HEK293 (cell line): Measurements from ENCODE around the gene GANAB.

Experiments
- CTCF ChIA-PET: fragments of 350-600 bp; formaldehyde crosslinking; extraction: SDS; loops from one replicate; lab custom pipeline; 2021; ENCODE audit warnings: antibody characterized with exemption; lab: Yijun Ruan, JAX
- POLR2A ChIA-PET: fragments of 300-600 bp; formaldehyde crosslinking; extraction: SDS; loops from one replicate; lab custom pipeline; 2020; ENCODE audit warnings: antibody characterized with exemption, inconsistent platforms; lab: Yijun Ruan, JAX
- H3K27ac ChIP-seq: fragments of 200-500 bp; sonication (Bioruptor generic); 2 replicates; pipeline ENCODE4 v1.5.1; 2014; ENCODE audit warnings: low read depth, low read length, control low read depth, inconsistent platforms; ENCODE audit errors: extremely low read depth
- H3K36me3 ChIP-seq, 2 experiments: fragments of 200-500 bp in 1 of 2; sonication (Bioruptor generic) in 1 of 2; 1 replicate in 1 of 2; 2 replicates in 1 of 2; pipeline ENCODE4 v1.5.1; 2014 to 2017; ENCODE audit warnings: inconsistent platforms in 2 of 2, low read length in 2 of 2; ENCODE audit not compliant: control insufficient read depth in 2 of 2, insufficient read depth in 1 of 2
- H3K4me1 ChIP-seq: fragments of 200-500 bp; sonication (Bioruptor generic); 2 replicates; pipeline ENCODE4 v1.5.1; 2014; ENCODE audit warnings: mild to moderate bottlenecking, low read length, inconsistent platforms; ENCODE audit not compliant: control insufficient read depth, insufficient read depth
- H3K4me3 ChIP-seq: 2 replicates; pipeline ENCODE4 v1.5.1; 2011; ENCODE audit warnings: low read depth, mild to moderate bottlenecking, control low read depth, low read length, moderate library complexity
- H3K9me3 ChIP-seq: fragments of 200-500 bp; sonication (Bioruptor generic); 2 replicates; pipeline ENCODE4 v1.5.1; 2014; ENCODE audit warnings: low read depth, low read length, inconsistent platforms; ENCODE audit not compliant: control insufficient read depth, insufficient read depth
- GLIS2 ChIP-seq: fragments of 450-650 bp; formaldehyde crosslinking; IDR thresholded peaks from 2 replicates; pipeline ENCODE4 v1.5.1; 2016; ENCODE audit warnings: missing biosample characterization, missing genetic modification characterization
- KLF7 ChIP-seq: fragments of 450-650 bp; formaldehyde crosslinking; IDR thresholded peaks from 2 replicates; pipeline ENCODE4 v1.5.1; 2016; ENCODE audit warnings: missing biosample characterization, missing genetic modification characterization, borderline replicate concordance
- OVOL3 ChIP-seq: fragments of 450-650 bp; formaldehyde crosslinking; IDR thresholded peaks from 2 replicates; pipeline ENCODE4 v1.5.1; 2016; ENCODE audit warnings: missing biosample characterization, missing genetic modification characterization
- TCF7L2 ChIP-seq: IDR thresholded peaks from 2 replicates; pipeline ENCODE4 v1.6.1; 2011; ENCODE audit warnings: low read depth, mild to moderate bottlenecking, inconsistent platforms, low read length, moderate library complexity, borderline replicate concordance
- ZNF138 ChIP-seq: fragments of 450-650 bp; formaldehyde crosslinking; IDR thresholded peaks from 2 replicates; pipeline ENCODE4 v1.5.1; 2016; ENCODE audit warnings: missing biosample characterization, missing genetic modification characterization, borderline replicate concordance
- ZNF169 ChIP-seq: fragments of 450-650 bp; formaldehyde crosslinking; IDR thresholded peaks from 2 replicates; pipeline ENCODE4 v1.5.1; 2016; ENCODE audit warnings: missing biosample characterization, missing genetic modification characterization
- ZNF23 ChIP-seq: fragments of 450-650 bp; formaldehyde crosslinking; IDR thresholded peaks from 2 replicates; pipeline ENCODE4 v1.5.1; 2016; ENCODE audit warnings: missing biosample characterization, missing genetic modification characterization, borderline replicate concordance
- ZNF324 ChIP-seq: fragments of 450-650 bp; formaldehyde crosslinking; IDR thresholded peaks from 2 replicates; pipeline ENCODE4 v1.5.1; 2016; ENCODE audit warnings: missing biosample characterization, missing genetic modification characterization
- ZNF341 ChIP-seq: fragments of 450-650 bp; formaldehyde crosslinking; IDR thresholded peaks from 2 replicates; pipeline ENCODE4; 2016; ENCODE audit warnings: low read depth, missing biosample characterization, missing genetic modification characterization
- ZNF473 ChIP-seq: fragments of 450-650 bp; formaldehyde crosslinking; IDR thresholded peaks from 2 replicates; pipeline ENCODE4 v1.5.1; 2017; ENCODE audit warnings: missing biosample characterization, missing genetic modification characterization
- ZNF521 ChIP-seq: fragments of 450-650 bp; formaldehyde crosslinking; IDR thresholded peaks from 2 replicates; pipeline ENCODE4 v1.5.1; 2017; ENCODE audit warnings: missing biosample characterization, mild to moderate bottlenecking, missing genetic modification characterization
- ZNF558 ChIP-seq: fragments of 450-650 bp; formaldehyde crosslinking; IDR thresholded peaks from 2 replicates; pipeline ENCODE4 v1.5.1; 2016; ENCODE audit warnings: missing biosample characterization, missing genetic modification characterization
- ZNF610 ChIP-seq: fragments of 450-650 bp; formaldehyde crosslinking; IDR thresholded peaks from 2 replicates; pipeline ENCODE4 v1.5.1; 2016; ENCODE audit warnings: missing biosample characterization, missing genetic modification characterization, borderline replicate concordance
- ZNF660 ChIP-seq: fragments of 450-650 bp; IDR thresholded peaks from 2 replicates; pipeline ENCODE4 v1.5.1; 2018; ENCODE audit warnings: missing biosample characterization, mild to moderate bottlenecking, missing genetic modification characterization
- ZNF768 ChIP-seq: fragments of 450-650 bp; formaldehyde crosslinking; IDR thresholded peaks from 2 replicates; pipeline ENCODE4 v1.5.1; 2018; ENCODE audit warnings: missing biosample characterization, mild to moderate bottlenecking, missing genetic modification characterization
- ZXDB ChIP-seq: fragments of 450-650 bp; formaldehyde crosslinking; IDR thresholded peaks from 2 replicates; pipeline ENCODE4 v1.5.1; 2016; ENCODE audit warnings: missing biosample characterization, missing genetic modification characterization
- TF ChIP-seq, protein P1 (sequence below): fragments of 450-650 bp; formaldehyde crosslinking; IDR thresholded peaks from 2 replicates; pipeline ENCODE4 v1.5.1; 2016; ENCODE audit warnings: missing biosample characterization, missing genetic modification characterization
- TF ChIP-seq, protein P2 (sequence below): fragments of 450-650 bp; formaldehyde crosslinking; IDR thresholded peaks from 2 replicates; pipeline ENCODE4 v1.5.1; 2016; ENCODE audit warnings: missing biosample characterization, missing genetic modification characterization
- TF ChIP-seq, protein P3 (sequence below): fragments of 450-650 bp; formaldehyde crosslinking; IDR thresholded peaks from 2 replicates; pipeline ENCODE4 v1.5.1; 2016; ENCODE audit warnings: missing biosample characterization, missing genetic modification characterization

GANAB gene

DNA sequence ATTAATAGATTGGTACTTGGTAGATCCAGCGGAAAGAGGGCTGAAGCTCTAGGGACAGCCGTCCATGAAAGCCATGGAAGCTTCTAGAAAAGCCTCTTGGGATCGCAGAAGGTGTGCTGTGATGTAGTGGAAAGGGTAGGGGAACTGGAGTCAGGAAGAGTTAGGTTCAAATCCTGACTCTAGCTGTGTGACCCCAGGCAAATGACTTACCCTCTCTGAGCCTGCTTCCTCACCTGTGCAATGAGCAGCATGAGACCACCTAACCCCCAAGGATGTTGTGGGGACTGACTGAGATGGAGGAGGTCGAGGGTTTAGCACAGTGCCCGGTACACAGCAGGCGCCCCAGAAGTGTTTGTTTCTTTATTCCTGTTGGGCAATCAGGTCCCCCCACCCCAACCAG, 36.0 kb downstream of the GANAB start:
- H3K9me3 ChIP-seq: no peaks in the 10 kb centered on the region
- peaks cover 0 to 48% of the 10 kb centered on the region in 2 experiments; a peak in 1 of 3 replicates for H3K36me3 ChIP-seq
- no peak overlapping the region for H3K27ac ChIP-seq
- POLR2A ChIA-PET: interaction anchor here (0.7 to 4.1 kb wide), 5 partner anchors 9 to 37 kb away, joined by 3 to 31 read pairs (median 13); partner anchors contain the start of genes B3GAT3, EEF1G, MTA2 and TUT1
- no peaks in the 10 kb centered on the region for H3K4me1 ChIP-seq
- TF ChIP-seq ZNF660 (tag by site-specific recombination) (no peak), ZNF768 (tag by site-specific recombination) (peak; percentile 82; the same call in 1 of the 2 replicates)
- no peak overlapping the region for H3K4me3 ChIP-seq
- CTCF ChIA-PET: interaction anchor here (0.6 to 3.2 kb wide), 5 partner anchors 11 to 216 kb away, joined by 3 to 19 read pairs (median 4); partner anchors contain the start of genes B3GAT3 and TUT1

DNA sequence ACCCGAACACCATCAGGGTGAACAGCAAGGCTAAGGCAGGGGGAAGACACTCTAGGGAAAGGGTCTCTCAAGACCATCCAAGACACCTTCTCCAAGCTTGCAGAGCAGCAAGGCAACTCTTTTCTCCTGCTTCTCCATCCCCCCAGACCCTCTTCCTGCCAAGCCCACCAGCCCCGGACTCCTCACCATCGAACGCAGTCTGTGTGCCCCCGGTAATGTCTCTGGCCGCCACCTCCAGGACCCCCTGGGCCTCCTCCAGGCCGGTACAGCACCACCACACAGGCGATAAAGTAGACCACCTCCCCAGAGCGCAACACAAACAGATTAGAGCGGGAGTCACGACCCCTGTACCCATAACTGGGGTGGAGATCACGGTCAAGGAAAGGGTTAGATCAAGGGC, 37.6 kb downstream of the GANAB start:
- TF ChIP-seq OVOL3 (tag by site-specific recombination) (no peak), GLIS2 (tag by site-specific recombination) (no peak), ZNF23 (tag by site-specific recombination) (no peak), ZNF169 (tag by site-specific recombination) (no peak), ZNF341 (tag by site-specific recombination) (no peak)
- Histone ChIP-seq H3K36me3 (peaks cover 0 to 50% of the 10 kb centered on the region in 2 experiments; a peak in 1 of 3 replicates), H3K4me3 (no peak overlapping the region), H3K9me3 (no peaks in the 10 kb centered on the region), H3K27ac (no peak overlapping the region), H3K4me1 (no peaks in the 10 kb centered on the region)
- ChIA-PET CTCF (interaction anchor here (1.6 to 2.1 kb wide), 2 partner anchors 15 to 184 kb away, joined by 3 to 9 read pairs; no protein-coding TSS in a partner anchor), POLR2A (interaction anchor here (1.2 to 3.6 kb wide), 3 partner anchors 17 to 35 kb away, joined by 3 to 28 read pairs (median 7); partner anchors contain the start of genes EEF1G and TUT1)

DNA sequence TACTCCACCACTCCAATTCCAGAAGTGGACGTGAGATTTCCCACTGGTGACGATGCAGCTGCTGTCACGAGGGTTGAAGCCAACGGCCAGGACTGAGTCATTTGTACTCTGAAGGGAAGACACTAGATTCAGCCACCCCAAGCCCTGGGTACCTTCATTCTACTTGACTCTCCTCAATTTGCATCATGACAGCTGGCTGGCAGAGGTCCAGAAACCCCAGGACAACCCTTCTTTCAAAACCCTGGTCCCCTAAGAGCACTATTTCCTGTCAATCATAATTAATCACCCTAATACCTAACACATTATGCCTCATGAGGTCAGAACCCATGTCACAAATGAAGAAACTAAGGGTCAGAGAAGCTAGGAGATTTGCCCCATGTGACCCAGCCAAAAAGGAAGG, 38.7 kb downstream of the GANAB start:
- no peak overlapping the region for H3K27ac ChIP-seq
- H3K9me3 ChIP-seq: no peaks in the 10 kb centered on the region
- TF ChIP-seq, protein P1, sequence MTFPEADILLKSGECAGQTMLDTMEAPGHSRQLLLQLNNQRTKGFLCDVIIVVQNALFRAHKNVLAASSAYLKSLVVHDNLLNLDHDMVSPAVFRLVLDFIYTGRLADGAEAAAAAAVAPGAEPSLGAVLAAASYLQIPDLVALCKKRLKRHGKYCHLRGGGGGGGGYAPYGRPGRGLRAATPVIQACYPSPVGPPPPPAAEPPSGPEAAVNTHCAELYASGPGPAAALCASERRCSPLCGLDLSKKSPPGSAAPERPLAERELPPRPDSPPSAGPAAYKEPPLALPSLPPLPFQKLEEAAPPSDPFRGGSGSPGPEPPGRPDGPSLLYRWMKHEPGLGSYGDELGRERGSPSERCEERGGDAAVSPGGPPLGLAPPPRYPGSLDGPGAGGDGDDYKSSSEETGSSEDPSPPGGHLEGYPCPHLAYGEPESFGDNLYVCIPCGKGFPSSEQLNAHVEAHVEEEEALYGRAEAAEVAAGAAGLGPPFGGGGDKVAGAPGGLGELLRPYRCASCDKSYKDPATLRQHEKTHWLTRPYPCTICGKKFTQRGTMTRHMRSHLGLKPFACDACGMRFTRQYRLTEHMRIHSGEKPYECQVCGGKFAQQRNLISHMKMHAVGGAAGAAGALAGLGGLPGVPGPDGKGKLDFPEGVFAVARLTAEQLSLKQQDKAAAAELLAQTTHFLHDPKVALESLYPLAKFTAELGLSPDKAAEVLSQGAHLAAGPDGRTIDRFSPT (tag by site-specific recombination): no peak
- no peak for TF ChIP-seq ZNF138 (tag by site-specific recombination)
- TF ChIP-seq ZNF473 (tag by site-specific recombination): no peak
- peaks cover 0 to 58% of the 10 kb centered on the region in 2 experiments; a peak in 1 of 3 replicates for H3K36me3 ChIP-seq
- H3K4me3 ChIP-seq: no peak overlapping the region
- POLR2A ChIA-PET: interaction anchor here (0.6 to 1.2 kb wide), 4 partner anchors 16 to 834 kb away, joined by 3 to 7 read pairs (median 4); partner anchors contain the start of genes EEF1G, INTS5 and TUT1
- CTCF ChIA-PET: interaction anchor here (0.7 to 2.1 kb wide), 3 partner anchors 14 to 98 kb away, joined by 3 to 9 read pairs (median 3); no protein-coding TSS in a partner anchor
- no peaks in the 10 kb centered on the region for H3K4me1 ChIP-seq

DNA sequence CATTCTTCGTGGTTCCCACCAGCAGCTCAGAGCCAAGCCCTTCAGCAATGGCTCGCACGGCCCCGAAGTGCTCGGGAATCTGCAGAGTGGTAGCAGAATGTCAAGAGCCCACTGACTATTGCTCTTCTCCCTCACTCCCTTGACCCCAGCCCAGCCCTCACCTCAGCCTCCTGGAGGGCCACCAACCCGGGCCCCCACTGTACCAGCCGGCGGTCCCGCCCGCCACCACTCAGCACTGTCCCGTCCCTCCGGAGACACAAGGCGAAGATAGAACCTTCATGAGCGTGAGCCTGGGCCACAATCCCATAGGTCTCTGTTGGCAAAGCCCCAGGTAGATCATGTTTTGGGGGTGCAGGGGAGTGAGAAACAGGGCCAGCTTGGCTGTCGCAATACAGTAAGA, 40.5 kb downstream of the GANAB start:
- no peak overlapping the region for H3K27ac ChIP-seq
- POLR2A ChIA-PET: interaction anchor here (1.0 to 1.1 kb wide), 2 partner anchors 14 to 32 kb away, joined by 6 to 7 read pairs; partner anchors contain the start of genes EEF1G and TUT1
- no peaks in the 10 kb centered on the region for H3K4me1 ChIP-seq
- CTCF ChIA-PET: interaction anchor here (0.7 to 1.0 kb wide), 3 partner anchors 17 to 1834 kb away, joined by 3 to 4 read pairs (median 3); no protein-coding TSS in a partner anchor
- H3K36me3 ChIP-seq: peaks cover 0 to 58% of the 10 kb centered on the region in 2 experiments; a peak in 1 of 3 replicates
- no peak overlapping the region for H3K4me3 ChIP-seq
- no peaks in the 10 kb centered on the region for H3K9me3 ChIP-seq
- TF ChIP-seq TCF7L2 (no peak), ZNF341 (tag by site-specific recombination) (no peak), ZNF521 (no peak), ZNF324 (tag by site-specific recombination) (no peak), ZNF558 (no peak), KLF7 (no peak), ZNF610 (tag by site-specific recombination) (no peak), ZXDB (tag by site-specific recombination) (no peak)
- TF ChIP-seq, protein P2, sequence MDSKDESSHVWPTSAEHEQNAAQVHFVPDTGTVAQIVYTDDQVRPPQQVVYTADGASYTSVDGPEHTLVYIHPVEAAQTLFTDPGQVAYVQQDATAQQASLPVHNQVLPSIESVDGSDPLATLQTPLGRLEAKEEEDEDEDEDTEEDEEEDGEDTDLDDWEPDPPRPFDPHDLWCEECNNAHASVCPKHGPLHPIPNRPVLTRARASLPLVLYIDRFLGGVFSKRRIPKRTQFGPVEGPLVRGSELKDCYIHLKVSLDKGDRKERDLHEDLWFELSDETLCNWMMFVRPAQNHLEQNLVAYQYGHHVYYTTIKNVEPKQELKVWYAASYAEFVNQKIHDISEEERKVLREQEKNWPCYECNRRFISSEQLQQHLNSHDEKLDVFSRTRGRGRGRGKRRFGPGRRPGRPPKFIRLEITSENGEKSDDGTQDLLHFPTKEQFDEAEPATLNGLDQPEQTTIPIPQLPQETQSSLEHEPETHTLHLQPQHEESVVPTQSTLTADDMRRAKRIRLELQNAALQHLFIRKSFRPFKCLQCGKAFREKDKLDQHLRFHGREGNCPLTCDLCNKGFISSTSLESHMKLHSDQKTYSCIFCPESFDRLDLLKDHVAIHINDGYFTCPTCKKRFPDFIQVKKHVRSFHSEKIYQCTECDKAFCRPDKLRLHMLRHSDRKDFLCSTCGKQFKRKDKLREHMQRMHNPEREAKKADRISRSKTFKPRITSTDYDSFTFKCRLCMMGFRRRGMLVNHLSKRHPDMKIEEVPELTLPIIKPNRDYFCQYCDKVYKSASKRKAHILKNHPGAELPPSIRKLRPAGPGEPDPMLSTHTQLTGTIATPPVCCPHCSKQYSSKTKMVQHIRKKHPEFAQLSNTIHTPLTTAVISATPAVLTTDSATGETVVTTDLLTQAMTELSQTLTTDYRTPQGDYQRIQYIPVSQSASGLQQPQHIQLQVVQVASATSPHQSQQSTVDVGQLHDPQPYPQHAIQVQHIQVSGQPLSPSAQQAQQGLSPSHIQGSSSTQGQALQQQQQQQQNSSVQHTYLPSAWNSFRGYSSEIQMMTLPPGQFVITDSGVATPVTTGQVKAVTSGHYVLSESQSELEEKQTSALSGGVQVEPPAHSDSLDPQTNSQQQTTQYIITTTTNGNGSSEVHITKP (tag by site-specific recombination): no peak
- TF ChIP-seq, protein P3, sequence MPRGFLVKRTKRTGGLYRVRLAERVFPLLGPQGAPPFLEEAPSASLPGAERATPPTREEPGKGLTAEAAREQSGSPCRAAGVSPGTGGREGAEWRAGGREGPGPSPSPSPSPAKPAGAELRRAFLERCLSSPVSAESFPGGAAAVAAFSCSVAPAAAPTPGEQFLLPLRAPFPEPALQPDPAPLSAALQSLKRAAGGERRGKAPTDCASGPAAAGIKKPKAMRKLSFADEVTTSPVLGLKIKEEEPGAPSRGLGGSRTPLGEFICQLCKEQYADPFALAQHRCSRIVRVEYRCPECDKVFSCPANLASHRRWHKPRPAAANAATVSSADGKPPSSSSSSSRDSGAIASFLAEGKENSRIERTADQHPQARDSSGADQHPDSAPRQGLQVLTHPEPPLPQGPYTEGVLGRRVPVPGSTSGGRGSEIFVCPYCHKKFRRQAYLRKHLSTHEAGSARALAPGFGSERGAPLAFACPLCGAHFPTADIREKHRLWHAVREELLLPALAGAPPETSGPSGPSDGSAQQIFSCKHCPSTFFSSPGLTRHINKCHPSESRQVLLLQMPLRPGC (tag by site-specific recombination): no peak
